Stromal cell of bone marrow (primary cell): Measurements from ENCODE around the gene CRYBG1.

Source experiments
- DNase-seq: peaks from one replicate; pipeline ENCODE4 v3.0.0-alpha.2; 2012; ENCODE audit warnings: low read depth

Gene CRYBG1

GRCh38 chr6:106525107-106525881 lies 164.8 kb downstream of the CRYBG1 start:
- no peak for DNase-seq

GRCh38 chr6:106525882-106526275 lies 165.4 kb downstream of the CRYBG1 start:
- no peak for DNase-seq

GRCh38 chr6:106527117-106527516 lies 166.6 kb downstream of the CRYBG1 start:
- DNase-seq: no peak

GRCh38 chr6:106527979-106528378 lies 167.5 kb downstream of the CRYBG1 start:
- DNase-seq: peak; percentile 84

- DNase-seq: no peak
Measured at GRCh38 chr6:106528521-106528920, 168.0 kb downstream of the CRYBG1 start.

- DNase-seq: no peak
Measured at GRCh38 chr6:106529438-106529837, 168.9 kb downstream of the CRYBG1 start.

GRCh38 chr6:106530026-106530425 lies 169.5 kb downstream of the CRYBG1 start:
- DNase-seq: no peak

GRCh38 chr6:106530502-106530901 lies 170.0 kb downstream of the CRYBG1 start:
- no peak for DNase-seq

GRCh38 chr6:106533054-106533453 lies 172.5 kb downstream of the CRYBG1 start:
- DNase-seq: no peak

GRCh38 chr6:106534004-106534403 lies 173.5 kb downstream of the CRYBG1 start:
- no peak for DNase-seq

GRCh38 chr6:106534564-106534982 lies 174.1 kb downstream of the CRYBG1 start:
- no peak for DNase-seq

- no peak for DNase-seq
Measured at GRCh38 chr6:106535012-106535411, 174.5 kb downstream of the CRYBG1 start.

GRCh38 chr6:106536357-106536756 lies 175.8 kb downstream of the CRYBG1 start:
- no peak for DNase-seq

- DNase-seq: no peak
Measured at GRCh38 chr6:106536851-106537250, 176.3 kb downstream of the CRYBG1 start.

- no peak for DNase-seq
Measured at GRCh38 chr6:106537662-106538061, 177.1 kb downstream of the CRYBG1 start.

GRCh38 chr6:106538145-106538544 lies 177.6 kb downstream of the CRYBG1 start:
- no peak for DNase-seq

GRCh38 chr6:106539936-106540335 lies 179.4 kb downstream of the CRYBG1 start:
- DNase-seq: no peak

GRCh38 chr6:106540432-106540831 lies 179.9 kb downstream of the CRYBG1 start:
- DNase-seq: no peak

GRCh38 chr6:106540907-106541306 lies 180.4 kb downstream of the CRYBG1 start:
- no peak for DNase-seq

GRCh38 chr6:106546261-106546690 lies 185.8 kb downstream of the CRYBG1 start:
- DNase-seq: peak; percentile 84

GRCh38 chr6:106546691-106547414 lies 186.3 kb downstream of the CRYBG1 start:
- peak; percentile 91 for DNase-seq

GRCh38 chr6:106547601-106548453 lies 187.3 kb downstream of the CRYBG1 start:
- DNase-seq: no peak
